Natural killer cell (primary cell): ENCODE measurements around the gene PPFIBP2. TPM values are rescaled to one million over a fixed set of nuclear protein-coding genes. Genes with fewer than 3 reads are reported as not detected.

Source experiments
- ATAC-seq, 3 donors: fragments of 150-1000 bp in 2 of 3; fragments of 200-7000 bp in 1 of 3; cut with Tn5 transposase; 1 replicate in 1 of 3; 2 replicates in 2 of 3; pipeline ENCODE4 v1.10.0; 2021; ENCODE audit warnings: mild to moderate bottlenecking in 2 of 3, moderate library complexity in 2 of 3
- DNase-seq, 2 donors: peaks; one replicate each; pipeline versions ENCODE4 v3.0.0 to v3.0.0-alpha.2; 2013 to 2021; ENCODE audit warnings: mixed read lengths in 1 of 2
- H3K27ac ChIP-seq: one replicate; pipeline ENCODE4 v1.5.1; 2013; ENCODE audit warnings: mild to moderate bottlenecking, low read length
- H3K27me3 ChIP-seq: one replicate; pipeline ENCODE4 v1.6.1; 2013; ENCODE audit warnings: low read length; ENCODE audit not compliant: control insufficient read depth, insufficient read depth
- H3K36me3 ChIP-seq: one replicate; pipeline ENCODE4 v1.6.1; 2013; ENCODE audit warnings: low read length; ENCODE audit not compliant: control insufficient read depth, insufficient read depth
- H3K4me1 ChIP-seq: one replicate; pipeline ENCODE4 v1.6.1; 2013; ENCODE audit warnings: low read length; ENCODE audit not compliant: control insufficient read depth, insufficient read depth
- H3K4me3 ChIP-seq: one replicate; pipeline ENCODE4 v1.5.1; 2013; ENCODE audit warnings: low read length
- H3K9me3 ChIP-seq: one replicate; pipeline ENCODE4 v1.6.1; 2013; ENCODE audit warnings: low read length; ENCODE audit not compliant: control insufficient read depth, insufficient read depth
- H3K27ac Mint-ChIP-seq, 2 donors: one replicate each; pipeline ENCODE4 v1.8.0; 2022; ENCODE audit warnings: mild to moderate bottlenecking in 2 of 2, mixed read lengths in 2 of 2, moderate library complexity in 1 of 2
- H3K27me3 Mint-ChIP-seq, 2 donors: one replicate each; pipeline ENCODE4 v1.8.0; 2022; ENCODE audit warnings: low read depth in 2 of 2, mixed read lengths in 2 of 2
- H3K36me3 Mint-ChIP-seq: one replicate; pipeline ENCODE4 v1.8.0; 2022; ENCODE audit warnings: mixed read lengths
- H3K4me1 Mint-ChIP-seq, 2 donors: one replicate each; pipeline ENCODE4 v1.8.0; 2022; ENCODE audit warnings: mixed read lengths in 2 of 2
- H3K4me3 Mint-ChIP-seq: one replicate; pipeline ENCODE4 v1.8.0; 2022; ENCODE audit warnings: mild to moderate bottlenecking, moderate library complexity, mixed read lengths
- H3K9me3 Mint-ChIP-seq, 2 donors: one replicate each; pipeline ENCODE4 v1.8.0; 2022; ENCODE audit warnings: mixed read lengths in 2 of 2
- WGBS: methylation state at CpG from one replicate; pipeline ENCODE4 v1.1.7; 2013; ENCODE audit warnings: missing lambda C conversion rate; ENCODE audit not compliant: insufficient coverage; 5-methylcytosine and 5-hydroxymethylcytosine counted together
- intact Hi-C: fragments of 100-400 bp; cut with micrococcal nuclease; formaldehyde crosslinking; loops from one replicate; pipeline ENCODE4 v1.14.2; 2022
- total RNA-seq, 4 donors: library from RNA; stranded (reverse); fragments of 120-200 nt in 1 of 4; gene quantifications; one replicate each; pipeline versions ENCODE4 v1.2.3 to v1.2.4, GENCODE V29; 2013 to 2022
- TF ChIP-seq, protein P1 (sequence below): fragments of 200-600 bp; IDR thresholded peaks from one replicate; pipeline ENCODE4 v1.8.0; 2022; ENCODE audit warnings: antibody characterized with exemption

PPFIBP2 gene
- total RNA-seq, 3 donors from 2014 or later (not counting 1 experiment from before 2014, with no cell fraction given): 15.1 to 23.7 (median 23.1) TPM

DNA sequence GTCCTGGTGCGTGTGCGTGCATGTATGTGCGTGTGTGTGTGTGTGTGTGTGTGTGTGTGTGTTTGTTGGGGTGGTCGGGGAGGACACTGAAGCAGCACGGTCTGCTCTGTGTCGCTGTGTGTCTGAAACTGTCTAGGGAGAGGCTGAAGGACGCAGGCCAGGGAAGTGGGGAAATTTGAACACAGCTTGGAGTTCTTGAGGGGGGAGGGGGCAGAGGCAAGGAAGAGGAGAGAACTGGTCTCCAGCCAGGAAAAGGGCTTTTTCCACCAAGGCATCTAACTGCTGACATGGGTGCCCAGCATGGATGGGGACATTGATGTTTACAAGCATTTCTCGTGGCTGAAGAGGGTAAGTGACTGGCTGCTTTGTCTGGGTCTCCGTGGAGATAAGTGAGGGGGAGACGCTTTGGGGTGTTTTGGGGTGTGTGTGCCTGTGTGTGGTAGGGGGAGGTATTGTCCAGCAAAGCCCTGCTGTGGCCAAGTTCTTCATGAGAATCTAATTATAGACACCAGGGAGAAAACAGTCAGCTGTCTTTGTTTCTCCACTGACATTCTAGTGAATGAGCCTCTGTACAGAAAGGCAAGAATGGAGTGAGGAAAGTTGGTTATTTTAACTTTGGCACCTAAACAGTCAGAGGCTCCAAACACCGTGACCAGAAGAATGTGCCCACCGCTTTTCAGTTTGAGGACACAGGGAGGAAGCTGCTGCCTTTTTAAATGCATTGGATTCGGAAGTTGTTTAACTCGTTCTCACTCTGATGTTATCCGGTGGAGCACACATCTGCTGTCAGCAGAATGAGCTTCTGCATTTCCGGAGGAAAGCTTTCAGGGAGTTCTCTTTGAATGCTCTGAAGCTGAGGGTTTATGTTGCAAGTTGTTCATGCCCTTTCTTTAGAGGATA is 63.7 kb downstream of the PPFIBP2 start:
- Mint-ChIP-seq H3K4me3 (peak overlapping the region; percentile 72), H3K36me3 (no peaks in the 10 kb centered on the region), H3K9me3 (no peaks in the 10 kb centered on the region), H3K4me1 (peaks cover 31 to 41% of the 10 kb centered on the region in 2 donors), H3K27ac (peak overlapping the region; percentile 41 to 82), H3K27me3 (peaks cover 3 to 33% of the 10 kb centered on the region in 2 donors)
- no peak overlapping the region for H3K27ac ChIP-seq
- TF ChIP-seq, protein P1, sequence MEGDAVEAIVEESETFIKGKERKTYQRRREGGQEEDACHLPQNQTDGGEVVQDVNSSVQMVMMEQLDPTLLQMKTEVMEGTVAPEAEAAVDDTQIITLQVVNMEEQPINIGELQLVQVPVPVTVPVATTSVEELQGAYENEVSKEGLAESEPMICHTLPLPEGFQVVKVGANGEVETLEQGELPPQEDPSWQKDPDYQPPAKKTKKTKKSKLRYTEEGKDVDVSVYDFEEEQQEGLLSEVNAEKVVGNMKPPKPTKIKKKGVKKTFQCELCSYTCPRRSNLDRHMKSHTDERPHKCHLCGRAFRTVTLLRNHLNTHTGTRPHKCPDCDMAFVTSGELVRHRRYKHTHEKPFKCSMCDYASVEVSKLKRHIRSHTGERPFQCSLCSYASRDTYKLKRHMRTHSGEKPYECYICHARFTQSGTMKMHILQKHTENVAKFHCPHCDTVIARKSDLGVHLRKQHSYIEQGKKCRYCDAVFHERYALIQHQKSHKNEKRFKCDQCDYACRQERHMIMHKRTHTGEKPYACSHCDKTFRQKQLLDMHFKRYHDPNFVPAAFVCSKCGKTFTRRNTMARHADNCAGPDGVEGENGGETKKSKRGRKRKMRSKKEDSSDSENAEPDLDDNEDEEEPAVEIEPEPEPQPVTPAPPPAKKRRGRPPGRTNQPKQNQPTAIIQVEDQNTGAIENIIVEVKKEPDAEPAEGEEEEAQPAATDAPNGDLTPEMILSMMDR: no peak
- no peaks in the 10 kb centered on the region for H3K36me3 ChIP-seq
- intact Hi-C loops: no loop called here
- peak in 1 of 2 donors; percentile 37 for DNase-seq
- peaks cover 24% of the 10 kb centered on the region for H3K4me1 ChIP-seq
- no peaks in the 10 kb centered on the region for H3K27me3 ChIP-seq
- peak in 1 of 3 donors; percentile 61 for ATAC-seq
- no peaks in the 10 kb centered on the region for H3K9me3 ChIP-seq
- WGBS: 39% methylated on average over 16 of the region's 16 CpGs
- H3K4me3 ChIP-seq: no peak overlapping the region

DNA sequence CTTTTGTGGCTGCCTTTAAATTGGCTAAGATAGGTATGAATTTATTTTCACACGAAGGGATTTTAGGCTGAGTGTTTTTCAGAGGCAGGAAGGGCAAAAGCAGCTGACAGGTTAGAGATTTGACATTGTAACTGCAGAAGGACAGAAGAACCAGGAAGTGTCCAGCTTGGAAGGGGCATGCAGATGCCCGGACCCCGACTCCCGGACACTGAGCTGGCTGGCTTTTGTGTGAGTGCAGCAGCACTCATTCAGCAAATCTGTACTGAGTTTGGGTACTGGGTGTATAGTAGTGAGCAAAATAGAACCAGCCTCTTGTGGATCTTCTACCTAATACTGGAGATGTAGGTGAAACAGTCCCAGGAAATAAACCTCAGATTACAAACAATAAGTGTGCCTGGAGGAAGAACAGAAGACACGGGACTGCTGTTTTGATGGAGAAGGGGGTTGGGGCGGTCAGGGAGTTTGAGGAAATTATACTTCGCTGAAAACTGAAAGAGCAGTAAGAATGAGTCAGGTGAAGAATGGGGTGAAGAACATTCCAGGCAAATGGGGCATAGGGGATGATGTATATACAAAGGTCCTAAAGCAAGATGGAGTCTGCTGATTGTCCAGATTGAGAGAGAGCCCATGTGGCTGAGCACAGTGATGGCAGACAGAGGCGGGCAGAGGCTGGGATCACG is 64.6 kb downstream of the PPFIBP2 start:
- no peaks in the 10 kb centered on the region for H3K36me3 ChIP-seq
- ATAC-seq (no peak), DNase-seq (no peak)
- H3K4me1 ChIP-seq: peaks cover 24% of the 10 kb centered on the region
- TF ChIP-seq, protein P1: no peak
- no peaks in the 10 kb centered on the region for H3K9me3 Mint-ChIP-seq
- H3K4me3 ChIP-seq: no peak overlapping the region
- H3K36me3 Mint-ChIP-seq: no peaks in the 10 kb centered on the region
- intact Hi-C loops: no loop called here
- WGBS: 56% methylated on average over 9 of the region's 9 CpGs
- H3K27me3 ChIP-seq: no peaks in the 10 kb centered on the region
- peaks cover 3 to 33% of the 10 kb centered on the region in 2 donors for H3K27me3 Mint-ChIP-seq
- H3K4me3 Mint-ChIP-seq: peak overlapping the region; percentile 72
- H3K27ac ChIP-seq: no peak overlapping the region
- peaks cover 31 to 41% of the 10 kb centered on the region in 2 donors for H3K4me1 Mint-ChIP-seq
- H3K9me3 ChIP-seq: no peaks in the 10 kb centered on the region
- H3K27ac Mint-ChIP-seq: peak overlapping the region; percentile 41 to 82

DNA sequence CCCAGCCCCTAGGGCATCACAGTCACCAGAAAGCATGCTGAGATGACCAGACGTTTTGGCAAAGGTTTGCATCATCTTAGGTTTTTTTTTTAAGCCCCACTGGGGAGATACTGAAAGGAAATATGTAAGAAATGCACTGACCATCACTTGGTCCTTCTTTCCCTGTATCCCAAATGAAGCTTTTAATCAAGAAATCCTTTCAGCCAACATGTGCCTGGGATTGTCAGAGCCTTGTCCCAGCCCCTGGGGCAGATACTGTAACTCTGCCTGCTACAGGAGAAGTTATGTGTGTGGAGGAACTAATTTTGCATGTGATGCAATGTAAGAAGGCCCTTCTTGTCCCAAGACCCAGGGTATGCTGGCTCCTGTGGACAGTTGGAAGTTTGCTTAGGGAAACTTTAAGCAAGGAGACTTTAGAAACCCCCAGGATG is 65.6 kb downstream of the PPFIBP2 start:
- Mint-ChIP-seq H3K4me1 (peaks cover 31 to 41% of the 10 kb centered on the region in 2 donors), H3K27me3 (peaks cover 3 to 33% of the 10 kb centered on the region in 2 donors), H3K9me3 (no peaks in the 10 kb centered on the region), H3K36me3 (no peaks in the 10 kb centered on the region), H3K4me3 (no peak overlapping the region), H3K27ac (no peak overlapping the region)
- Histone ChIP-seq H3K36me3 (no peaks in the 10 kb centered on the region), H3K27me3 (no peaks in the 10 kb centered on the region), H3K9me3 (no peaks in the 10 kb centered on the region), H3K4me1 (peaks cover 24% of the 10 kb centered on the region), H3K27ac (no peak overlapping the region), H3K4me3 (no peak overlapping the region)
- TF ChIP-seq, protein P1: no peak
- DNase-seq: no peak
- intact Hi-C loops: no loop called here
- ATAC-seq: no peak
- 75% methylated on average over 1 of the region's 1 CpG for WGBS
